GM21786 (cell line): ENCODE results near the gene FAM110A.
"Not testable (repeated sequence)": the region's sequence is repeated elsewhere in the genome, so short reads cannot be mapped to it uniquely, and the experiment has no call there.

Experiments
- ATAC-seq: cut with Tn5 transposase; IDR thresholded peaks from one replicate; pipeline ENCODE4 v1.9.1; 2021; ENCODE audit not compliant: unreplicated experiment

FAM110A gene

DNA sequence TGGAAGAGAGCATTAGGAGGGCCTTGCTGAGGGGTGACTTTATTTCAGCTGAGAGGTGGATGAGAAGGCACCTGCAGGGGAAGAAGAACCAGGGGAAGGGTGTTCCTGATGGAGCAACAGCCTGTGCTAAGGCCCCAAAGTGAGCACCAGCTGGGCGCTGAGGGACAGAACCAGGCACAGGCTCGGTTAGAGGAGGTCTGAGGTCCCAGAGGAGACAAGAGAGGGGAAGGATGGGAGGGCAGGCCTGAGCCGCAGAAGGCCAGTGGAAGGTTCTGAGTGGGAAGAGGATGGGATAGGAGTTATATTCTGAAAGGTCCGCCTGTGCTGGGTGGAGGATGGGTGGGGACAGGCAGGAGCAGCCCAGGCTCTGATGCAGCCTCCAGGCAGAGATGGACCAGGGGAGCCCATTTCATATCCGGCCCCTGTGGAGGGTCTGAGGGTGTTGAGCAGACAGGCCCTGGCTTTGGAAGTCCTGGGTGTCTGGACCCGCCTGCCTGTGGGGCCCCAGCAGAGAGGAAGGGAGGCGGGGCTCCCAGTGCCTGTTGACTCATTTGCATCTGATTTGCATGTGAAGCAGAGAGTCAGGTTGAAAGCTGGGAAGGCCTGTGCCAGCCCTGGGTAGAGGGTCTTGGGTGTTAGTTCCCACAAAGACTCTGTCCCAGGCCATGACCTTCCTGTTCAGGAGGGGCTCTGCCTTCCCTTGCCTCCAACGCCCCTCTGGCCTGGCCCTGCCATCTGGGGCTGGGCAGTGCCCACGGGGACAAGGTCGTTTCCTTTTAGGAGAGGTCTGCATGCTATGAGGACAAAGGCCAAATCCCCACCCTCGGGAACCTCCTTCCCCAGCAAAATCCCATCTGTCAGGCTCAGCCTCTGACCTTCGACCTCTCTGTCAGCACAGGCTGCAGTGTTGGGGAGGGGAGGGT is 10.6 kb upstream of the FAM110A start:
- no peak for ATAC-seq

DNA sequence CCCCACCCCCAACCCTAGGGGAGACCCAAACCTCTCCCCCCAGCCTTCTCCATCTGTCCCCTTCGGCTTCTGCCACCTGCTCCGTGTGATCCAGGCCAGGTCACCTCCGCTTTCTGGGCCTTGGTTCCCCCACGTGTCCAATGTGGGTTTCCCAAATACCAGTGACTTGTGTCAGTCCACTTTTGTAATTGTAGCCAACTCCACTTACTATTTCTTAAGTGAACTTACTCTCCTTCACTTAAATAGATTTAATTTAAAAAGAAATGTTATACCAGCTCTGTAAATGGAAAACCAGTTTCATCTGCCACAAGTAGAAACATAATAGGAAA is 10.0 kb upstream of the FAM110A start:
- ATAC-seq = no peak

DNA sequence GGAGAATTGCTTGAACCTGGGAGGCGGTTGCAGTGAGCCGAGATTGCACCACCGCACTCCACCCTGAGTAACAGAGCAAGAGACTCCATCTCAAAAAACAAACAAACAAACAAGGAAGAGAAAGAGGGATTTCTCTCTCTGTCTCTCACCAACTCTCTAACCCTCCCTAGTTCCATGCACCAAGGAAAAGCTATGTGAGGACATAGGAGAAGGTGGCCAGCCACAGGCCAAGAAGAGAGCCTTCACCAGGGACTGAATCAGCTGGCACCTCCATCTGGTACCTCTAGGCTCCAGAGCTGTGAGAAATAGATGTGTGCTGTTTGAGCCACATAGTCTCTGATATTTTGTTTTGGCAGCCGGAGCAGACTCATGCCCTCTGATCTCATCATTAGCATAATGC is 9.0 kb upstream of the FAM110A start:
- ATAC-seq = no peak

DNA sequence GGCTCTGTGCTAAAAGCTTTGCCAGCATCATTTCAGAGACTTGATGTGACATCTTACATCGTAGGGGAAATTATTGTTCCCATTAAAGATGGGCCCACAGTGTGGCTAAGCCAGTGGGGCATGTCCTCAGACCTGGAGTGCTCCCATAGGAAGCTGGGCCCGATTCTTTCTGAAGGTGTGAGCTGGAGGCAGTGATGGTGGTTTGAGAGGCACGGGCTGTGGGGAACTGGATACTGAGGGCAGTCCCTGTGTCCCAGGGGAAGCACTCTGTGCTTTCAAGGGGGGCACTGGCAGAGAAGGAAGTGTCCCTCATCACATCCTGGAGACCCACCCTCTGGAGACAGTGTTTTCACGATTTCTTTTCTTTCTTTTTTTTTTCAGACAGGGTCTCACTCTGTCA is 8.6 kb upstream of the FAM110A start:
- no peak for ATAC-seq

DNA sequence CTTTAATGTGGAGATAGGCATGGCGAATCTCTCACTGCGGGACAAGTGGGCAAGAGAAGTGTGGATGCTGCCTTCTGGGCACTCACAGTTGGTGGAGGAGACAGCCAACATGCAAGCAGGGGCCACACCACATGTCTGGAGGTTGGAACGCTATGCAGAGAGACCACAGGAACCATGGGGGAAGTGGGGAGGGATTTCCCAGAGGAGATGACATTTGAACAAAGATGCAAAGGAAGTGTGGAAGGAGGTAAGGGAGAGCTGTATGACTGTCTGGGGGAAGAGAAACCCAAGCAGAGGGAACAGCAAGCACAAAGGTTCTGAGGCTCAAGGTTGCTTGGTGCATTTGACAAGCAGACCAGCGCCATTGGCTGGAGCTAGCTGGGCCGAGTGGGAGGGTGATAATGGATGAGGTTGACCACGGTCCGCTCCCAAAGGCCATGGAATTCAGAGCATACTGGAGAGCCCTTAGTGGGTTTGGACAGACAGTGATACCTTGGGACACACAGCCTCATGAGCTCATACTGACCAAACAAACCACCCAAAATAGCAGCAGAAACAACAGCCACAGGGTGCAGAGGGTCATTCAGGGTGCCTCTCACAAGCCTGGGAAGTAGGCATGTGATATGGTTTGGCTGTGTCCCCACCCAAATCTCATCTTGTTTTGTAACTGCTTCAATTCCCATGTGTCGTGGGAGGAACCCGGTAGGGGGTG is 7.6 kb upstream of the FAM110A start:
- no peak for ATAC-seq

DNA sequence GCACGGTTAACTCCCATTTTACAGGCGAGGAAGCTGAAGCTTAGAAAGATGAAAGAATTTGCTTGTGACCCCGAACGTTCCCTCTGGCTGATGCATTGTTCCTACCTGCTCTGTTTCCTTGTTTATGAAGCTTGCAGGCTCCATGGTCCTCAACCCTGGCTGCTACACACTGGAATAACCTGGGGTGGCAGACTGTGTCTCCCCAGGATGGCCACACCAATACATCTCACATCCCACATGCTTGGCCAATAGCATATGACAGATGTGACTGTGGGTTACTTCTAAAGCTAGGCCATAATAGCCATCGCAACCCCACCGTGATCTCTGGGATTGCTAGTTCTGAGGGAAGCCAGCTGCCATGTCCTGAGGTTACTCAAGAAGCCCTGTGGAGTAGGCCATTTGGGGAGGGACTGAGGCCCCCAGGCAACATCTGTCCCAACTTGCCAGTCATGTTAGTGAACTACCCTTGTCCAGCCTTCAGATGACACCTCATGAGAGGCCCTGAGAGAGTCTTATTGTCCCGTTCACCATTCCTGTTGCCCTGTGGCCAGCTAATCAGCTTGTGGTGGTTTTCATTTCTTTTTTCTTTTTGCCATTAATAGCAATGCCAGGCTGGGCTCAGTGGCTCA is 6.7 kb upstream of the FAM110A start:
- no peak for ATAC-seq

DNA sequence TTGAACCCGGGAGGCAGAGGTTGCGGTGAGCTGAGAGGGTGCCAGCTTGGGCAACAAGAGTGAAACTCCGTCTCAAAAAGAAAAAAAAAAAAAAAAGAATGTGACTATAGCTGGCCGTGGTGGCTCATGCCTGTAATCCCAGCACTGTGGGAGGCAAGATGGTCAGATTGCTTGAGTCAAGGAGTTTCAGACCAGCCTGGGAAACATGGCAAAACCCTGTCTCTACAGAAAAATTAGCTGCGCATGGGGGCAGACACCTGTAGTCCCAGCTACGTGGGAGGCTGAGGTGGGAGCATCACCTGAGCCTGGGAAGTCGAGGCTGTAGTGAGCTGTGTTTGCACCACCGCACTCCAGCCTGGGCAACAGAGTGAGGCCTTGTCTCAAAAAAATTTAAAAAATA is 5.5 kb upstream of the FAM110A start:
- not testable (repeated sequence) for ATAC-seq

DNA sequence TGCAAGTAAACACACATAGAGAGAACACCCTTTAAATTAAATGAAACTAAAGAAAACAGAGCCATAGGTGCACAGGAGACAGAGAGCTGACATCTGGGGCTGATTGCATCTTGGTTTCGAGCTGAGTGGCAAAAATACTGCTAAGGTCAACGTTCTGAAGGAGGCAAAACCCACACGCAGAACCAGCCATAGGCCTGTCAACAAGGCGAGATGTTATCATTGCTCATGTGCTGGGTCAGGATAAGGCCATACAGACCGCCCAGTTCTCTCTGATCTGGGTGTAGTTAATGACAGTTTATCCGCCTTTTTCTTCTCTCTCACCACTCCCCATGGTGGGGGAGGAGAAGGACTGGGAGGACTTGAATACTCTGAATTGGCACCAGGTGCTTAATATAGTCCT is 4.5 kb upstream of the FAM110A start:
- ATAC-seq = no peak

DNA sequence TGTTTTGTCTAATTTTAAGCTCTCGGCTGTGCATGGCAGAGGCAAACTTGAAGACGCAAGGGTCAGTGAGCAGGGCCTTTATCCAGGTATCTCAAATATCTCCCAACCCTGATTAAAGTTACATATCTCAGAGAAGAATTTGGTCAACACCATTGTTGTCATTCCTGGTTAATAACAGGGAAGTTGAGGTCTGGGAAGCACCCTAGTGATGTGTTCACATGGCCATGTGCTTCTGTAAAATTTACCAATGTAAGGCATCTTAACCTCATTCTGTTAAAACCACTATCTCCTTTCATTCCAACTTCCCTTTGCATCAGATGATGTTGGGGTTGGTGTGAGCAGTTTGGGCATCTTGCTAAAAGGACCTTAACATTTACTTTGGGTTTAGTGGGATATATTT is 4.0 kb upstream of the FAM110A start:
- ATAC-seq = no peak

DNA sequence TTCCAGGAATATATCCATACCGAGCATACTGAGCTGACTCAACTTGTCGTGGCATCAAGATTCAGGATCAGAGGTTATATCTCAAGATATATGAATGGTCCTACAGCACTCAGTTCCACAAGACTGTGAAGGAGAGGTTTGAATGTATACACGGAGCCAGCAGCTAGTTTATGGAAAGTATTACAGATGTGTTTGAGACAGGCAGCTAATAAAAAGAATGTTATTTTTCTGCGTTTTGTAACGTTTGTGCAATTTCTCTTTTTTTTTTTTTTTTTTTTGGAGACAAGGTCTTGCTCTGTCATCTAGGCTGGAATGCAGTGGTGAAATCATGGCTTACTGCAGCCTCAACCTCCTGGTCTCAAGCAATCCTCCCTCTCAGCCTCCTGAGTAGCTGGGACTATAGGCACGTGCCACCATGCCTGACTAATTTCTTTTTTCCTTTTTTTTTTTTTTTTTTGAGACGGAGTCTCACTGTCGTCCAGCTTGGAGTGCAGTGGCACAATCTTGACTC is 3.4 kb upstream of the FAM110A start:
- ATAC-seq = no peak

DNA sequence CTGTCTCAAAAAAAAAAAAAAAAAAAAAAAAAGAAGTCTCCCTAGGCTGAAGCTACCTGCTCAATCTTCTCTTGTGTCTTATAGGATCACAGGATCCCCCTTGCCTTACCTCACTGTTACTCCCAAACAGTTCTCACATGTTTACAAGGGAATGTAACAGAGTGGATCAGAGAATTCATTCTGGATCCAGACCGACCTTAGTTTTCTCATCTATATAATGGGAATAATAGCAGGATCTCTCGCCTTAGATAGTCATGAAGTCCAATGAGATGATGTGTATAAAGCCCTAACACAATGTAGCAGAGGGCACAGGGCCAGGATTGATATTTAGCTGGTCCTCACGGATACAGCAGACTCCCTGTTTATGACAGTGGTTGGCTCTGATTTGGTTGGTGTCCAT is 2.3 kb upstream of the FAM110A start:
- no peak for ATAC-seq

DNA sequence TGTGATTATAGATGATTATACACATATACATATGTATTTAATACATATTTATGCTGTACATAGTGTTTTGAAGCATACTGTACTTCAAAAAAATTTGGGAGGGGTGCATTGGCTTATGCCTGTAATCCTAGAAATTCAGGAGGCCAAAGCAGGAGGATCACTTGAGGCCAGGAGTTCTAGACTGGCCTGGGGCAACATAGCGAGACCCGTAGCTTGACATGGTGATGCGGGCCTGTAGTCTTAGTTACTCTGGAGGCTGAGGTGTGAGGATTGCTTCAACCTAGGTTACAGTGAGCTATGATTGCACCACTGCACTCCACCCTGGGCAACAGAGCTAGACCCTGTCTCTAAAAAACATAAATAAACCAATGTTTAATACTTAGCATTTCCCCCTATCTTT is 1.6 kb upstream of the FAM110A start:
- no peak for ATAC-seq

DNA sequence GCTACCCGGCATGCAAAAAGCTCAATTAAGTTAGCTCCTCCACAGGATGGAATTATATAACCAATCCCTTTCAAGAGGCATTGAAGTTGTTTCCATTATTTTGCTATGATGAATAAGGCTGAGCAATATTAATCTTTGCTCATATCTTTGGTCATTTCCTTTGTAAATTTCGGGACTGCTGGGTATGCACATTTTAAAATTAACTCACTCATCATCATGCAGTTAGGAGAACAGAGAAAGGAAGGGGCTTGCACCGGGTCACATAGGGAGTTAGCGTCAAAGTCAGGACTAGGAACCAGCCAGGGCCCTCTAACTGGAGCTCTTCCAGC is 430 bp upstream of the FAM110A start:
- no peak for ATAC-seq

DNA sequence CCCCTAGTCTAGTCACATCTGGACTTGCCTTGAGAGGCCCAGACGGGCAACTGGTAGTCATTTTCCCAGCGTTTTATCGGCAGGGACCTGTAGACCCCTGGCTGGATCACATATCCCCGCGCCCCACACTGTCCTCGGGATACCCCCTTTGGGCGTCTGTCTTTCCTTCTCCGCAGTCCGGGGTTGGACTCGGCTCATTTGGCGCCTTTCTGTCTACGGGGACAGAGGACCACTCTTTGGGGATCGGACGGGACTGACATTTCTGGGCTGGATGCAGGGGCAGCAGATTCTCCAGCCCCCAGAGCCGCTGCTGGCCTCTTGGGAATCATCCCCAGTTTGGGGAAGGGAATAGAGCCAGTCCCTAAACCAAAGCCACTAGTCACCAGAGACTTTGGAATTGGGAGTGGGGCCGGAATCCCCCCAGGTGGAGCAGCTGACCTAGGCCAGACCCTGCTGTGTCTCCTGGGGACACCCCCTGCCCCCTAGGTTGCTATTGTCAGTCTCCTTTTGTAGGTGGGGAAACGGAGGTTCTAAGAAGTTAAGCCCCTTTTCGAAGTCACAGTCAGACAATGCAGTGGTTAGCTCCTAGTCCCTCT is 734 bp downstream of the FAM110A start:
- ATAC-seq = no peak

DNA sequence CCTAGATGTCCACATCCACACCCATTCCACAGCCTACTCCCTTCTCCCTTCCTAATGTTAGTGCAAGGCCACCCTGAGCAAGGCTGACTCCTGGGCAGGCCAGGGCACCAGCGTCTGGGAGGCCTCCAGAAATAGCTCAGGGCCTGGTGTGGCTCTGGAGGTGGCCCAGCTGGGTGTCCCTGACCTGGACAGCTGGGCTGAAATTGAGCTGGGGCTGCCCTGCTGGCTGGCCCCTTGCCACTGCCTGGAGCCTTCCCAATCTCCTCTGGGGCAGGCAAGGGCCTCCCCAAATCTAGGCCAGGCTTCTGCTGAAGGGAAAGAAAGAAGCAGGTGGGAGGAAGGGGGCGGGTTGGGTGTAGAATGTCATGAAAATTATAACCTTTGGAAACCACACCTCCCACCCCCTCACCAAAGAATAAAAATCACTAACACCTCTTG is 2.1 kb downstream of the FAM110A start:
- no peak for ATAC-seq

DNA sequence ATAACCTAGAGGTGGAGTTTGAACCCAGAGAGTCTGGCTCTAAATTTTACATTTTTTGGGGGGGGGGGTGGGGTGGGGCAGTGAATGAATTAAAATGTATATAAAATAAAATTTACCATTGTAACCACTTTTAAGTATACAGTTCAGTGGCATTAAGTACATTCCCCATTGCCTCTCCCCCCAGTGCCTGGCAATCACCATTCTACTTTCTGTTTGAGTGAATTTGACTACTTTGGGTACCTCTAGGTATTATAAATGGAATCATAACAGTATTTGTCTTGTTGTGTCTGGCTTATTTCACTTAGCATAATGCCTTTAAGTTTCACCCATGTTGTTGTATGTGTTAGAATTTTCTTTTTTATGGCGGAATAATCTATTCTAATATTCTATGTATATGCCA is 2.7 kb downstream of the FAM110A start:
- ATAC-seq = no peak

DNA sequence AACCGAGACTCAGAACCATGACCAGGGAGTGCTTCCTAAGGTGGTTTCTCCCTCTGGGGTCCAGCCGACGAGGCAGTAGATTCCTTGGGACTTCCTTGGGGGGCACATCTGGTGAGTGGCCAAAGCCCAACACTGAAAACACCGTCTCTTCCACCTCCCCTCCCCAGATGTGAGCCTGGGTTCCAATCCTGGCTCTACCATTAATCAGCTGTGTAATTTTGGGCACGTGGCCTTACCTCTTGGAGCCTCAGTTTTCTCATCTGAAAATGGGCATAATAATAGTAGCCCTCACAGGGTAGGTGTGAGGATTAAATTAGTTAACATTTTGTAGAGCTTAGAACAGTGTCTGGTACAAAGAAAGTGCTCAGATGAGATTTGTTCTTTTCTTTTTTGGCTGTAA is 5.5 kb downstream of the FAM110A start:
- ATAC-seq = no peak

DNA sequence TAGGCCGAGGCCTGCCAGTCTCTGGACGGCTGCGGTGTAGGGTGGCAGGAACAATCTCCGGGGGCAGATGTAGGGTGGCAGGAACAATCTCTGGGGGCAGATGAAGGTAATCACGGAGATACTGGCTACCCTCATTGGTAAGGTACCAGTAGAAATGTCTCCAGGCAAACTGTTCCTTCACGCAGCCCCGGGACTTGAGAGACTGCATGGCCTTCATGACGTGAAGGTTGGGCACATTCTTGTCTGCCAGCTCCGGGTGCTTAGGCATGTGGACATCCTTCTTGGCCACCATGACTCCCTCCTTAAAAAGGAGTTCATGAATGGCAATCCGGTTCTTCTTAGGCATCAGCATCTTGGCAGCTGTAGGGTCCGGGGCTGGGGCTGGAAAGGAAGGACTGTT is 6.1 kb downstream of the FAM110A start:
- no peak for ATAC-seq

DNA sequence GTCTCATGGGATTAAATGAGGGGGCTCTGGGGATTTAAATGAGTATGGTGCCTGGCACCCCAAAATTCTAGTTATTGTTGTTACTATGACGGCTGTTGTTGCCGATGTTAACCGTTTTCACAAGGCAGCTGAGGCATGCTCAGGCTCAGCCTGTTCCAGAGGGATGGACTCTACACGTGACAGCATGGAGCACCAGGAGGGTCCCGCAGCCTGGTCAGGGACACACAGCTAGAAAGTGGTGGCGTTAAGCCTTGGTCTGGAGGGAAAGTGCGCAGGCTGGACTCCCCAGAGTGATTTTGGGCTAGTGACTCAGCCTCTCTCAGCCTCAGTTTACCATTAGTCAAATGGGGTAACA is 7.0 kb downstream of the FAM110A start:
- no peak for ATAC-seq

DNA sequence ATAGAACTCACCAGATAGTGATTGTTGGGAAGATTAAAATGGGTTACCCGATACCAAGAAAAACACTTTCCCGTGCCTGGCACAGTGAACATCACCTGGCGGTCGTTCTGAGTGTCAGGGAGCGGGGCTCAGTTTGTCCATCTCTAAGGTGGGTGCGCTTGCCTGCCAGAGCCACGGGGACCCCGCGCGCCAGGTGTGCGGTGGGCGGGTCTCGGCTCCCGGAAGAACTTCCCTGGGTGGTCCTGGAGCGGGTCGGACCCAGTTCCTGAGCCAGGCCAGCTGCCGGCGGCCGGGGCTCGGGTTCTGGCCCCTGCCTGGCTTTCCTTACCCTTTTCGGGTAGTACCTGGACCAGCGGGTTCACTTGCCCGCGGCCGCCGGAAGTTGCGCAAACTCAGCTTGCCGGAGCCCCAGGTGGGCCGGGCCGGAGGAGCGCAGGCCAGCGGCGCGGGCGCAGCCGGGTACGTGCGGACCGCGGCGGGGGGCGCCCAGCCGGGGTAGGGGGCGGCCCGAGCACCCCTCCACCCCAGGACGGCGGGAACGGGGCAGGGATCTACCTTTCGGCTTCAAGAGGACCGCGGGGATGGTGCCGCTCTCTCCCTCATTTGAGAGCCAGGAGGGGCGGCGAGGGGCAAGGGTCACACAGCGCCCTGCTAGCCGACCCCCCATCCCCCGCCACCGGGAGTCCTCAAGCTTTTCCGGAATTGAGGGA is 7.5 kb downstream of the FAM110A start:
- no peak for ATAC-seq
